Measurements from ENCODE around the gene SLC23A3.

The SLC23A3 gene

GRCh38 chr2:219112062-219112406, 57.8 kb downstream of the SLC23A3 start:
- ATAC-seq (replicated peaks) = no peak
- no peaks in the 10 kb centered on the region for H3K9me3 Mint-ChIP-seq
- no peak for DNase-seq
- peaks cover 15 to 16% of the 10 kb centered on the region in 2 donors for H3K4me1 Mint-ChIP-seq
- H3K36me3 Mint-ChIP-seq = peaks cover 11 to 27% of the 10 kb centered on the region in 2 donors
- no peaks in the 10 kb centered on the region for H3K27me3 Mint-ChIP-seq
- no peak overlapping the region for H3K27ac Mint-ChIP-seq
- H3K4me3 Mint-ChIP-seq = no peak overlapping the region

Data from stimulated activated naive B cell treated with anti-CD40 and anti-IgM and Interleukin-4, amounts not matched to agents 10 μg/mL and 1 μg/mL and 100 μg/mL, for 72 hours (primary cell).